ENCODE measurements around the gene OPN4.

The OPN4 gene

DNA sequence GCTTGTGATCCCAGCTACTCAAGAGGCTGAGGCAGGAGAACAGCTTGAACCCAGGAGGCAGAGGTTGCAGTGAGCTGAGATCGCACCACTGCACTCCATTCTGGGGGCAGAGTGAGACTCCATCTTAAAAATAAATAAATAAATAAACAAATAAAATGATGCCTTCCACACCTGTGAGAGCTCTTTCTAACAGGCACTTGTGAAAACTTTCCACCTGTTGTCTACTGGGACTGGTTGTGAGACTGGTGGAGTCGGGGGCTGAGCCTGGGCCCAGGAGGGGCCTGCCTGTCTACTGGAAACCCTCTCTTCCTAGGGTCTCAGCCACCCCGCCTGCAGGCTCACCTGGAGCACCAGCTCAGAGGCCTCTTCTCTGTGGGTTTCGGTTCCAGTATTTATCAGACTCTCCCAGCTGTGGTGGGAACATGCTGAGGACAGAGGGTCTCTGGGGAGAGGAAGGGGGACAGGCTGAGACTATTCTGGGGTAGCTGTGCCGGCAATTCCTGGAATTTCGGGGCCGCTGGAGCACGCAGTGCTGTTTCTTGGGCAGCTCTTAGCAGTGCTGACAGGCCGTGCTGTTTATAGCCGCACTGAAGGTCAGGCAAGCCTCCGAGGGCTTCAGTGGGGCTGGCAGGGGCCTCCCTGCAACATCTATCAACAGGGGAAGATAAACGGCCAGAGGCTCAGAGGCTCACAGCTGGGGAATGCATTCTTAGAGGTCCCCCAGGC lies 17.8 kb downstream of the OPN4 start:
- no peak overlapping the region for H3K4me3 ChIP-seq (ENCODE audit: low read length)
- no peak for DNase-seq (ENCODE audit: low read depth)
- TF ChIP-seq, protein P1, sequence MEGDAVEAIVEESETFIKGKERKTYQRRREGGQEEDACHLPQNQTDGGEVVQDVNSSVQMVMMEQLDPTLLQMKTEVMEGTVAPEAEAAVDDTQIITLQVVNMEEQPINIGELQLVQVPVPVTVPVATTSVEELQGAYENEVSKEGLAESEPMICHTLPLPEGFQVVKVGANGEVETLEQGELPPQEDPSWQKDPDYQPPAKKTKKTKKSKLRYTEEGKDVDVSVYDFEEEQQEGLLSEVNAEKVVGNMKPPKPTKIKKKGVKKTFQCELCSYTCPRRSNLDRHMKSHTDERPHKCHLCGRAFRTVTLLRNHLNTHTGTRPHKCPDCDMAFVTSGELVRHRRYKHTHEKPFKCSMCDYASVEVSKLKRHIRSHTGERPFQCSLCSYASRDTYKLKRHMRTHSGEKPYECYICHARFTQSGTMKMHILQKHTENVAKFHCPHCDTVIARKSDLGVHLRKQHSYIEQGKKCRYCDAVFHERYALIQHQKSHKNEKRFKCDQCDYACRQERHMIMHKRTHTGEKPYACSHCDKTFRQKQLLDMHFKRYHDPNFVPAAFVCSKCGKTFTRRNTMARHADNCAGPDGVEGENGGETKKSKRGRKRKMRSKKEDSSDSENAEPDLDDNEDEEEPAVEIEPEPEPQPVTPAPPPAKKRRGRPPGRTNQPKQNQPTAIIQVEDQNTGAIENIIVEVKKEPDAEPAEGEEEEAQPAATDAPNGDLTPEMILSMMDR (conservative IDR thresholded peaks at IDR 0.05; ENCODE audit: low read depth, low read length), result no peak

- TF ChIP-seq, protein P1 (conservative IDR thresholded peaks at IDR 0.05; ENCODE audit: low read depth, low read length), result no peak
- DNase-seq (ENCODE audit: low read depth), result no peak
- H3K4me3 ChIP-seq (ENCODE audit: low read length), result no peak overlapping the region
These were observed 19.0 kb downstream of the OPN4 start for GRCh38 chr10:86673216-86673826.

DNA sequence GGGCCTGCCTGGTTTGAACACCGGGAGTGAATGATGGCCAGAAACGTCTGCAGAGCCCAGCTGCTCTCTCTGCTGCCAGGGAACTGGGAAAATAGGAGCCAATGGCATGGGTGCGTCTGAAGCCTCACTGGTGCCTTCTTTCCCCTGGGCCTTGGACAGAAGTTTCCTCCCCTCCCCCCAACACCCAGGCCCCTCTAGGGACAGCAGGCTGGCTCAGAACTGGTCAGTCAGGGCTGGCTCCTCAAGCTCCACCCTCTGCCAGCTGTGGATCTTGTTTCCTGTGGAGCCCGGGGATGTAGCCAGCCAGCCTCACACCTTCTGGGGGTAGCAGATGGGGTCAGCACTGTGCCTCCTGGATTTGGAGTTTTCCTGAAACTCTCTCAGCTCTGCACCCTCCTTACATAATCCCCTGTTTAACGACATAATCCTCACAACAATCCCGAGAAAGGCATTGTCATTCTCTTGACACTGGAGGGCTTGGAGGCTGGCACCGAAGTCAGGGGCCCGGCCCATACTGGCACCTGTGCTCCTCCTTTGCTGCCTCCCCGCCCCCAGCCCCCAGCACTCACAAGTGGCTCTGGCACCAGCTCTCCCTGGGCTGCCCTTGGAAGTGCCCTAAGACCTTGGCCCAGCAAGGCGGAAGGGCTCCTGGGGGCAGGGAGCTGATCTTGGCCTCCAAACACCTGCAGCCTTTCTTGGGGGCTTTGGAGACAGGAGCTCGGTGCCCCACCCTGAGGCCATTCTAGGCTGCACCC lies 19.7 kb downstream of the OPN4 start:
- DNase-seq (ENCODE audit: low read depth), result peak; percentile 30
- TF ChIP-seq, protein P1 (conservative IDR thresholded peaks at IDR 0.05; ENCODE audit: low read depth, low read length), result no peak
- no peak overlapping the region for H3K4me3 ChIP-seq (ENCODE audit: low read length)

- DNase-seq (ENCODE audit: low read depth), result no peak
- TF ChIP-seq, protein P1 (conservative IDR thresholded peaks at IDR 0.05; ENCODE audit: low read depth, low read length), result no peak
These were observed 20.6 kb downstream of the OPN4 start for GRCh38 chr10:86674912-86675311.

DNA sequence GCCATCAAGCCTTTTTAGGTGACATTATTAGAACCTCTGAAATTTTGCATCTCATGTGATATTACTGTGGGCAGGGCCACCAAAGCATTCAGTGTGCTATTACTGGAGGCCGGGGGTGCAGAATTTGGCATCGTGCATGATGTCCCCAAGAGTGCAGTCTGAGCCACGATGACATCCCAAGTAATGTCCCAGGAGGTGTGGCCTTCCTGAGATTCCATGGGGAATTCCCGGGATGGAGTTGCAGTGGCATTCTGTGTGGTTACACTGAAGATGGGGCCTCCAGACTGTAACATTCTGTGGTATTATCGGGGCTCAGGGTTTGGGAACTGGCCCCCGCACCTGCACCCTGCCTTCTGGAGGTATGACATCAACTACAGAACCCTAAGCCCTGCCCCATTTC lies 23.0 kb downstream of the OPN4 start:
- TF ChIP-seq, protein P1 (conservative IDR thresholded peaks at IDR 0.05; ENCODE audit: low read depth, low read length), result no peak
- no peak for DNase-seq (ENCODE audit: low read depth)
- no peak overlapping the region for H3K4me3 ChIP-seq (ENCODE audit: low read length)

More at GRCh38 chr10:86674912-86675311, 20.6 kb downstream of the OPN4 start:
- H3K4me3 ChIP-seq (ENCODE audit: low read length), result no peak overlapping the region

GRCh38 chr10:86678999-86679792 lies 24.8 kb downstream of the OPN4 start:
- no peak for DNase-seq (ENCODE audit: low read depth)

More at GRCh38 chr10:86678999-86679792, 24.8 kb downstream of the OPN4 start:
- TF ChIP-seq, protein P1 (conservative IDR thresholded peaks at IDR 0.05; ENCODE audit: low read depth, low read length), result no peak
- H3K4me3 ChIP-seq (ENCODE audit: low read length), result no peak overlapping the region

Measured in retinal pigment epithelial cell (primary cell).